NCI-H2196 treated with DMSO at 0.1 percent for 48 hours (cell line): ENCODE data around the gene CKAP2L.

ENCODE experiments used
- DNase-seq: peaks from one replicate; lab custom pipeline; 2025; ENCODE audit not compliant: unreplicated experiment; lab: John Stamatoyannopoulos, UW

CKAP2L gene

GRCh38 chr2:112791693-112792230 lies 27.4 kb upstream of the CKAP2L start:
- DNase-seq: no peak

- DNase-seq: no peak
These were observed 26.6 kb upstream of the CKAP2L start for GRCh38 chr2:112791019-112791418.

GRCh38 chr2:112790305-112790704 lies 25.9 kb upstream of the CKAP2L start:
- DNase-seq: no peak

DNA sequence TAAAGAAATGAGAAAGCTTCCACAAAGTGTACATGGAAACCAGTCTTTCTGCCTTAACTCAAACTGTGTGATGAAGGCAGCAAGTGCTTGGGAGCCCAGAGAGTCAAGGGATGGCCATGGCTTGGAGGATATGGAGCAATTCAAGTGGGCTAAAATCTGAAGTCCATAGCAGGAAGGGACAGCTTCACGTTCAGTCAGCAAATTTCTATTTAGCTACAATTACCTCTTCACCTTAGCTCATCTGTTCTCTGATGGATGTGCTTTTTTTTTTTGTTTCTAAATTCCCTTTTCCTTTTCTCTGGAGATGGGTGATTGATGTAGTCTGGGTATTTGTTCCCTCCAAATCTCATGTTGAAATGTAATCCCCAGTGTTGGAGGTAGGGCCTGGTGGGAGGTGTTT lies 24.8 kb upstream of the CKAP2L start:
- no peak for DNase-seq

GRCh38 chr2:112788653-112789052 lies 24.2 kb upstream of the CKAP2L start:
- DNase-seq: no peak

GRCh38 chr2:112787729-112788393 lies 23.5 kb upstream of the CKAP2L start:
- DNase-seq: no peak

GRCh38 chr2:112787294-112787693 lies 22.9 kb upstream of the CKAP2L start:
- DNase-seq: no peak

DNA sequence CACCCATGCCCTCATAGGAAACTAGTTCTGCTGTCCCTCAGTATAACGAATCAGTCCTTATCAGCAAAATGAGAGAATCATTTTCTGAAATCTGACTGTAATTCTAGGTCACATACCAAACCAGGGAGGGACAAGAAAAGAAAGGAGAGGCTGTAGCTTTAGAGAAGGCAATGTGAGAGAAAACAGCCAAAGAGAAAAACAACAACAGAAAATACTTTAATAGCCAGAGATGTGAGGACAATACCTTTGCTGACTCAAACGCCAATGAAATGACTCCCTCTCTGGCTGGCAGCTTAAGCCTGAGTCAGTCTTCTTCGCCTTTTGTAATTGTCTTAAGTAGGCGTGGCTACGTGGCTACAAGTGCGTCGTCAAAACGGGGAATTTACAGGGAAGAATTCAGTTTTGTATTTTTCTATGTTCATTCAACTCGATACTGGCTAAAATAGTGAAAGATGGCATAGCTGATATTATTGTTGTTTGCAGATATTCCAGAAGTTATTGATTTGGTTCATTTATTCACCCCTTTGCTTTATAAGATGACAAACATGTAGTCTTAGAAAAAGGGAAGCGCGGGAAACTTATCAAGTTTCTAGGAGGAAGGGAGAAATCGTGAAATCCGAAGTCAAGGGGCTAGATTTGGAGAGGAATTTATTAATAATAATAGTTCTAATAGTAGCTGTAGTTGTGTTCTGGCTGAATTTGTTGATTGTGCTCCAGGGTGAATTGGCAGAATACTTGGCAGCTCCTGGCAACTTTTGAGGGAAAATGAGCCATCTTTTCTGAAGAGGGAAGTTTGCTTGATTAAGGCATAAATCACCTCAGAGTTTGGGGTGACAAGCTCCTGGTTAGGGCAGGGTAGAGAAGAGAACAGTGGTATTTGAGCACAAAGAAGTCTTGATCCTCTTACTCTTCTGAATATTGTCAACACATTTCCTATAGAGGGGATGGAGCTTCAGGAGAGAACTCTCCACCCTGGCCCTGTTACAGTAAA lies 20.1 kb upstream of the CKAP2L start, which contains the start of gene IL1A:
Gene IL1A (minus strand): TSS at position 295 of the 991 bp plus-strand sequence. CDS start 723 bp downstream, outside the sequence.
- no peak for DNase-seq

- DNase-seq: no peak
These were observed 18.8 kb upstream of the CKAP2L start for GRCh38 chr2:112783187-112783714.

- no peak for DNase-seq
These were observed 17.9 kb upstream of the CKAP2L start for GRCh38 chr2:112782234-112782799.

GRCh38 chr2:112779598-112779997 lies 15.2 kb upstream of the CKAP2L start:
- no peak for DNase-seq

GRCh38 chr2:112777036-112777435 lies 12.6 kb upstream of the CKAP2L start:
- DNase-seq: no peak

- DNase-seq: no peak
These were observed 11.7 kb upstream of the CKAP2L start for GRCh38 chr2:112776113-112776512.

DNA sequence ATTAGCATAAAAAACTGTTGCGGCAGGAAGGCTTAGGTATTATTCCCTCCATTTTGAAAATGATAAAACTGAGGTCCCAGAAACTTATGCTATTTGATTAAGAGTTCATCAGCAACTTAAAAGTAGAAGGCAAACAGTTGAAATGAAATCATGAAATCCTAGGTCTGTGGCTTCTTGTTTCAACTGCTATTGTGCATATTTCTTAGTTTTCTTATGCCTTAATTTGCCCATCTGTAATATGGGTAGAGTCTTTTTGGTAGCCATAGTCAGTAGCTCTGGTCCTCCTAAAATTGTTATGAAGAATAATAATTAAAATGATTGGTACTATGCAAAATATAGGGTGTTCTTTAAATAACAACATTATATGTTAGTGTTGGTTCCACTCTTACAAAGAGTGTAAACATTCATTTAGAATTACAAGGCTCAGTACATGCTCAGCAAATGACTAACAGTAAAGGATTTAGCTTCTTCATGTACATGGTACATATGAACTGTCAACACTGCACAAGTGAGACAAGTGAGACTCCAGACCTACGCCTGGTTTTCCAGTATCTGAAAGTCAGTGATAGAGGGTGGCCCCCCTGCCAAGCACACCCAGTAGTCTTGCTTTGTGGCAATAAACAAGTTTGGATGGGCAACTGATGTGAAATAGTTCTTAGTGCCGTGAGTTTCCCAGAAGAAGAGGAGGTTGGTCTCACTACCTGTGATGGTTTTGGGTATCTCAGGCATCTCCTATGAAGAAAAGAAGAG lies 10.3 kb upstream of the CKAP2L start:
- DNase-seq: no peak

DNA sequence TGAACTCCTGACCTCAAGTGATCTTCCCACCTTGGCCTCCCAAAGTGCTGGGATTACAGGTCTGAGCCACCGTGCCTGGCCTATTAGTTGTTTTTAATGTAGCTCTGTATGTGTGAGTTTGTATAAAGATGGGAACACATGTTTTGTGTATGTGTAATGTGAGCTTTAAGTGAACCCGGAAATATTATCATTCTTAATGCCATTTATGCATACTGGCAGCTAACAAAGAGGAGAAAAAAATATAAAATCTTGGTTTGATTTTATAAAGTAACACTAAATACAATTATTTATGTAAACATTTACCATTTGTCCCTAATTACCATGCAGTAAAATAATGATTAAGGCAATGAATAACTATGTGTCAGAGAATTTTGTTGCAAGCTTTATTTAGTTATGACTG lies 9.1 kb upstream of the CKAP2L start:
- DNase-seq: no peak

DNA sequence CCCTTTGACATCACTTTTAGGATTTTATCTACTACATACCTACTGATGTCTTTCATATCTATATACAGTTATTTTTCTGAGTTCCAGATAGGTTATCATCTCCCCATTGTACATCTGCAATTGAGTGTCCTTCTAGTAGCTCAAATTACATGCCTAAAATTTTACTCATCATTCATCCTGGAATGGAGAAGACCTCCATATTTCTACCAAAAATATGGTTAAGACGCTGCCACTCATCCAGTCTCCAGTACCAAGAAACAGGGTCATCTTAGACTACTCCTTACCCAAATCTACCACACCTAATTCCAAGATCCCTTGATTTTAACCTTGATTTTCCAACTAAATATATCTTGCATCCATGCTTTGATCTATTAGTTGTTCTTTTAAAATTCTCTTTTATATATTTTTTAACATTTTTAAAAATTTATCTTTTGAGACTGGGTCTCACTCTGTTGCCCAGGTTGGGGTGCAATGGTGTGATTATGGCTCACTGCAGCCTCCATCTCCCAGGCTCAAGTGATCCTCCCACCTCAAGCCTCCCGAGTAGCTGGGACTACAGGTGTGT lies 8.6 kb upstream of the CKAP2L start:
- DNase-seq: no peak

GRCh38 chr2:112772322-112772721 lies 7.9 kb upstream of the CKAP2L start:
- no peak for DNase-seq

DNA sequence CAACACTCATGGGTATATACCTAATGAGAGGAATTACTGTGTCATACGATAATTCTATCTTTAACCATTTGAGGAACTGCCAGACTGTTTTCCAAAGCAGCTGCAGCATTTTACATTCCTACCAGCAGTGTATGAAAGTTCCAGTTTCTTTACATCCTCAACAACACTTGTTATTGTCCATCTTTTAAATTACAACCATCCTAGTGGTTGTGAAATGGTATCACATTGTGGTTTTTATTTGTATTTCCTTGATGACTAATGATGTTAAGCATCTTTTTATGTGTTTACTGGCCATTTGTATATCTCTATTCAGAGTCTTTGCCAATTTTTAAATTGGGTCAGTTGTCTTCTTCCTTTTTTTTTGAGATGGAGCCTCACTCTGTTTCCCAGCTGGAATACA lies 4.0 kb upstream of the CKAP2L start:
- DNase-seq: peak; percentile 25

DNA sequence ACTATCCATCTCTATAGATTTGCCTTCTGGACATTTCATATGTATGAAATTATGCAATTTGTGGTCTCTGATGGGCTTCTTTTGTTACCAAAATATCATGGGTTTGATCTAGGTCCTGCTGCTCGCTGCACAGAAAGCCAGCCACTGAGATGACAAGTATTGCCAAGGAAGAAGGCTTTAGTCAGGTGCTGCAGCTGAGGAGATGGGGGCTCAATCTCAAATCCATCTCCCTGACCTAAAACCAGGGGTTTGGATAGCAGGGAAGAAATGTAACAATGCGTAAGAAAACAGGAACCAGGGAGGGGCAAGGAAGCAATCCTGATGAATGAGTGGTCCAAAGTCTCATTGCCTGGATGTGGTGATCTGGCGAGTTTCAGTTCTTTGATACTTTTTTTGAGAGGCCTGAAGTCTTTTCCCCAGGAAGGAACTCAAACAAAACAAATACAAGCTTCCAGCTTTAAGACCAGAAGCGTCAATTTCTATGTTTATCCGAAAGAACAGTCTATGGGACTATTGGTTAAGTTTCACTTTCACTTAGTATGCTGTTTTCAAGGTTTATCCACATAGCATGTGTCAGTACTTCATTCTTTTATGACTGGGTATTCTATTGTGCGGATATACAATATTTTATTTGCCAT lies 3.4 kb upstream of the CKAP2L start:
- DNase-seq: no peak

GRCh38 chr2:112765251-112765650 lies 842 bp upstream of the CKAP2L start:
- no peak for DNase-seq
